ENCODE data around the gene PRKX.
"Not testable (repeated sequence)": the region's sequence is repeated elsewhere in the genome, so short reads cannot be mapped to it uniquely, and the experiment has no call there.

GRCh38 chrX:3683236-3683635 is 30.2 kb downstream of the PRKX start:
- TF ChIP-seq, protein P1, sequence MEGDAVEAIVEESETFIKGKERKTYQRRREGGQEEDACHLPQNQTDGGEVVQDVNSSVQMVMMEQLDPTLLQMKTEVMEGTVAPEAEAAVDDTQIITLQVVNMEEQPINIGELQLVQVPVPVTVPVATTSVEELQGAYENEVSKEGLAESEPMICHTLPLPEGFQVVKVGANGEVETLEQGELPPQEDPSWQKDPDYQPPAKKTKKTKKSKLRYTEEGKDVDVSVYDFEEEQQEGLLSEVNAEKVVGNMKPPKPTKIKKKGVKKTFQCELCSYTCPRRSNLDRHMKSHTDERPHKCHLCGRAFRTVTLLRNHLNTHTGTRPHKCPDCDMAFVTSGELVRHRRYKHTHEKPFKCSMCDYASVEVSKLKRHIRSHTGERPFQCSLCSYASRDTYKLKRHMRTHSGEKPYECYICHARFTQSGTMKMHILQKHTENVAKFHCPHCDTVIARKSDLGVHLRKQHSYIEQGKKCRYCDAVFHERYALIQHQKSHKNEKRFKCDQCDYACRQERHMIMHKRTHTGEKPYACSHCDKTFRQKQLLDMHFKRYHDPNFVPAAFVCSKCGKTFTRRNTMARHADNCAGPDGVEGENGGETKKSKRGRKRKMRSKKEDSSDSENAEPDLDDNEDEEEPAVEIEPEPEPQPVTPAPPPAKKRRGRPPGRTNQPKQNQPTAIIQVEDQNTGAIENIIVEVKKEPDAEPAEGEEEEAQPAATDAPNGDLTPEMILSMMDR (IDR thresholded peaks at IDR 0.05) = not testable (repeated sequence)
- not testable (repeated sequence) for TF ChIP-seq POLR2A, EP300 (IDR thresholded peaks at IDR 0.05)

Data from ovary (tissue), 3 donors.